B cell (primary cell): ENCODE measurements around the gene ANKRD49.

ENCODE experiments used
- EZH2 ChIP-seq: IDR thresholded peaks from 2 replicates; pipeline ENCODE4 v1.6.1; 2012; ENCODE audit warnings: borderline replicate concordance, low read depth, mild to moderate bottlenecking, moderate library complexity, low read length; ENCODE audit not compliant: insufficient read depth, poor library complexity, severe bottlenecking
- TF ChIP-seq, protein P1 (sequence below): fragments of 200-600 bp; IDR thresholded peaks from one replicate; pipeline ENCODE4 v1.8.0; 2022; ENCODE audit warnings: antibody characterized with exemption, mild to moderate bottlenecking

- TF ChIP-seq, protein P1, sequence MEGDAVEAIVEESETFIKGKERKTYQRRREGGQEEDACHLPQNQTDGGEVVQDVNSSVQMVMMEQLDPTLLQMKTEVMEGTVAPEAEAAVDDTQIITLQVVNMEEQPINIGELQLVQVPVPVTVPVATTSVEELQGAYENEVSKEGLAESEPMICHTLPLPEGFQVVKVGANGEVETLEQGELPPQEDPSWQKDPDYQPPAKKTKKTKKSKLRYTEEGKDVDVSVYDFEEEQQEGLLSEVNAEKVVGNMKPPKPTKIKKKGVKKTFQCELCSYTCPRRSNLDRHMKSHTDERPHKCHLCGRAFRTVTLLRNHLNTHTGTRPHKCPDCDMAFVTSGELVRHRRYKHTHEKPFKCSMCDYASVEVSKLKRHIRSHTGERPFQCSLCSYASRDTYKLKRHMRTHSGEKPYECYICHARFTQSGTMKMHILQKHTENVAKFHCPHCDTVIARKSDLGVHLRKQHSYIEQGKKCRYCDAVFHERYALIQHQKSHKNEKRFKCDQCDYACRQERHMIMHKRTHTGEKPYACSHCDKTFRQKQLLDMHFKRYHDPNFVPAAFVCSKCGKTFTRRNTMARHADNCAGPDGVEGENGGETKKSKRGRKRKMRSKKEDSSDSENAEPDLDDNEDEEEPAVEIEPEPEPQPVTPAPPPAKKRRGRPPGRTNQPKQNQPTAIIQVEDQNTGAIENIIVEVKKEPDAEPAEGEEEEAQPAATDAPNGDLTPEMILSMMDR = no peak
- no peak for TF ChIP-seq EZH2
Measured at GRCh38 chr11:94536386-94536785, 42.6 kb downstream of the ANKRD49 start.
